ENCODE data around the gene DLGAP1. TPM values are rescaled to one million over a fixed set of nuclear protein-coding genes. Genes with fewer than 3 reads are reported as not detected.
A peak's percentile ranks its signal among the peaks of the same experiment; 100 is the strongest.

The DLGAP1 gene
- total and polyA plus RNA-seq, 3 donors from 2014 or later, result 18.6 to 93.8 (median 69.1) TPM

GRCh38 chr18:3688690-3689089, 766.4 kb downstream of the DLGAP1 start:
- 44 to 55% methylated on average over 5 of the region's 5 CpGs for WGBS, 2 donors
- Histone ChIP-seq H3K36me3 (ENCODE audit: low read depth, missing control alignments) (no peaks in the 10 kb centered on the region), H3K9me3 (no peaks in the 10 kb centered on the region), H3K27me3 (no peaks in the 10 kb centered on the region), H3K27ac (peak overlapping the region; percentile 18 to 41), H3K4me1 (peaks cover 12% of the 10 kb centered on the region), H3K4me3 (no peak overlapping the region)
- DNase-seq, result peak; percentile 50
- intact Hi-C loops (cut with DNase I; ENCODE audit: low total_unique reads), result no loop called here
- TF ChIP-seq, protein P1, sequence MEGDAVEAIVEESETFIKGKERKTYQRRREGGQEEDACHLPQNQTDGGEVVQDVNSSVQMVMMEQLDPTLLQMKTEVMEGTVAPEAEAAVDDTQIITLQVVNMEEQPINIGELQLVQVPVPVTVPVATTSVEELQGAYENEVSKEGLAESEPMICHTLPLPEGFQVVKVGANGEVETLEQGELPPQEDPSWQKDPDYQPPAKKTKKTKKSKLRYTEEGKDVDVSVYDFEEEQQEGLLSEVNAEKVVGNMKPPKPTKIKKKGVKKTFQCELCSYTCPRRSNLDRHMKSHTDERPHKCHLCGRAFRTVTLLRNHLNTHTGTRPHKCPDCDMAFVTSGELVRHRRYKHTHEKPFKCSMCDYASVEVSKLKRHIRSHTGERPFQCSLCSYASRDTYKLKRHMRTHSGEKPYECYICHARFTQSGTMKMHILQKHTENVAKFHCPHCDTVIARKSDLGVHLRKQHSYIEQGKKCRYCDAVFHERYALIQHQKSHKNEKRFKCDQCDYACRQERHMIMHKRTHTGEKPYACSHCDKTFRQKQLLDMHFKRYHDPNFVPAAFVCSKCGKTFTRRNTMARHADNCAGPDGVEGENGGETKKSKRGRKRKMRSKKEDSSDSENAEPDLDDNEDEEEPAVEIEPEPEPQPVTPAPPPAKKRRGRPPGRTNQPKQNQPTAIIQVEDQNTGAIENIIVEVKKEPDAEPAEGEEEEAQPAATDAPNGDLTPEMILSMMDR (IDR thresholded peaks at IDR 0.05), result no peak

GRCh38 chr18:3683483-3683882, 771.6 kb downstream of the DLGAP1 start:
- Histone ChIP-seq H3K9me3 (no peaks in the 10 kb centered on the region), H3K27ac (no peak overlapping the region), H3K4me3 (no peak overlapping the region), H3K4me1 (peaks cover 6% of the 10 kb centered on the region), H3K27me3 (no peaks in the 10 kb centered on the region), H3K36me3 (ENCODE audit: low read depth, missing control alignments) (no peaks in the 10 kb centered on the region)
- TF ChIP-seq, protein P1 (IDR thresholded peaks at IDR 0.05), result no peak
- 46 to 54% methylated on average over 3 of the region's 3 CpGs for WGBS, 2 donors
- no peak for DNase-seq
- intact Hi-C loops (cut with DNase I; ENCODE audit: low total_unique reads), result no loop called here

DNA sequence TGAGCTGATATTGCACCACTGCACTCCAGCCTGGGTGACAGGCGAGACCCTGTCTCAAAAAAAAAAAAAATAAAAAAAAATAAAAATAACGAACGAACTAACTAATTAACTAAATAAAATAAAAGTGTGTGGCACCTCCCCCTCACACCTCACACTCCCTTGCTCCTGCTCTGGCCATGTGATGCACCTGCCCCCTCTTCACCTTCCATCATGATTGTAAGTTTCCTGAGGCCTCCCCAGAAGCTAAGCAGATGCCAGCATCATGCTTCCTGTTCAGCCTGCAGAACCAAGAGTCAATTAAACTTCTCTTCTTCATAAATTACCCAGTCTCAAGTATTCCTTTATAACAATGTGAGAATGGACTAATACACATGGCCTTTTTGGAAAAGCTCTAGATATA, 773.0 kb downstream of the DLGAP1 start:
- Histone ChIP-seq H3K4me3 (no peak overlapping the region), H3K27ac (no peak overlapping the region), H3K9me3 (no peaks in the 10 kb centered on the region), H3K36me3 (ENCODE audit: low read depth, missing control alignments) (no peaks in the 10 kb centered on the region), H3K4me1 (no peaks in the 10 kb centered on the region), H3K27me3 (no peaks in the 10 kb centered on the region)
- no peak for DNase-seq
- TF ChIP-seq, protein P1 (IDR thresholded peaks at IDR 0.05), result no peak
- TF ChIP-seq POLR2A (IDR thresholded peaks at IDR 0.05), result no peak
- WGBS, 2 donors, result 95 to 97% methylated on average over 3 of the region's 3 CpGs
- intact Hi-C loops (cut with DNase I; ENCODE audit: low total_unique reads), result no loop called here

DNA sequence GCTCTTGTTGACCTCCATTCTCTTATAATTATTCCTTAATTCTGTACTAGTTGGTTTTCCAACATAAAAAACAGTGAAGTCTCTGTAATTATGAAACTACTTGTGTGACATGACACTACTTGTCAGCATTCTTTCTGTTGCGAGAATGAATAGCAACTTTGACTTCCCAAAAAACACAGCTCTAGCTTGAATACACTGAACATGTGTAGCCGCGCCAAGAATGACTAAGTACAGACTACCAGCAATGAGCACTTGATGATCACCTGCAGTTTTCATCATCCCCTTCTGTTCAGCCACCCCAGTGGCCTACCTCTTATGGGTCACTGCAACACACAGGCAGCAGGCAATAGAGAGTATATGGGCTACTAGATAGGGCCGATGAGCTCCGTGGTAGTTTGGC, 775.9 kb downstream of the DLGAP1 start:
- Histone ChIP-seq H3K27me3 (no peaks in the 10 kb centered on the region), H3K4me3 (no peak overlapping the region), H3K9me3 (no peaks in the 10 kb centered on the region), H3K36me3 (ENCODE audit: low read depth, missing control alignments) (no peaks in the 10 kb centered on the region), H3K4me1 (no peaks in the 10 kb centered on the region), H3K27ac (no peak overlapping the region)
- WGBS, 2 donors, result 91 to 93% methylated on average over 5 of the region's 5 CpGs
- intact Hi-C loops (cut with DNase I; ENCODE audit: low total_unique reads), result no loop called here
- TF ChIP-seq, protein P1 (IDR thresholded peaks at IDR 0.05), result no peak
- no peak for TF ChIP-seq POLR2A (IDR thresholded peaks at IDR 0.05)
- no peak for DNase-seq

DNA sequence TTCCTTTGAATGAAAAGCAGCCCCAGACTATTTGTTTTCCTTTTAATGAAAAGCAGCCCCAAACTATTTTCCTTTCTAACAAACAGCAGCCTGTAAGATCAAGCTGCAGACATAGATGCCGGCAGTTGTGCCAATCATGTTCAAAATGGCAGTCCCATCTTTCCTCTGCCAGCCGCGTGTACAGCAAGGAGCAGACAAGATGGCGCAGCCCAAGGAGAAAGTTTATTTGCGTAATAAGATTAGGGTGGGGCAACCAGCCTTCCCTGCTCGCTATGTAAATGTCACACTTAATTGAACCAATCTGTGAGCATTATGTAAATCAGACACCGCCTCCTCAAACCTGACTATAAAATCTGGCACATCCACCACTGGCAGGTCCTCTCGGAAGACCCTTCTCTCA, 779.1 kb downstream of the DLGAP1 start:
- H3K4me1 ChIP-seq, result no peaks in the 10 kb centered on the region
- intact Hi-C loops (cut with DNase I; ENCODE audit: low total_unique reads), result no loop called here
- 81 to 83% methylated on average over 8 of the region's 8 CpGs for WGBS, 2 donors

More for the DNA sequence above, 779.1 kb downstream of the DLGAP1 start:
- DNase-seq, result peak; percentile 28
- H3K36me3 ChIP-seq (ENCODE audit: low read depth, missing control alignments), result no peaks in the 10 kb centered on the region
- no peak for TF ChIP-seq POLR2A (IDR thresholded peaks at IDR 0.05)
- H3K9me3 ChIP-seq, result no peaks in the 10 kb centered on the region
- no peaks in the 10 kb centered on the region for H3K27me3 ChIP-seq
- H3K4me3 ChIP-seq, result no peak overlapping the region
- H3K27ac ChIP-seq, result no peak overlapping the region

All from testis (tissue), 3 donors.